ENCODE measurements around the gene SYNE2. TPM values are rescaled to one million over a fixed set of nuclear protein-coding genes. Genes with fewer than 3 reads are reported as not detected.

Gene SYNE2
- total RNA-seq = 7.9 and 13.5 TPM in 2 replicates

GRCh38 chr14:63852817-63853731 lies at the start of gene SYNE2:
Gene SYNE2 (plus strand): TSS chr14:63853004. CDS start chr14:63909149, 56,145 bp downstream.

Small RNA genes lying within 50 kb of the gene (small RNA-seq; reads per million reads assigned to genes)
- not detected for gene MIR548H1 (ENCODE audit: low replicate concordance)
- gene RF00019 (ENCODE audit: low replicate concordance) = not detected
- not detected for gene RPS28P1 (ENCODE audit: low replicate concordance)

Other genes starting within 250 kb of the SYNE2 start
- 7.0 and 10.3 TPM in 2 replicates for gene WDR89, start 211.1 kb upstream of the SYNE2 start, total RNA-seq
- 21.2 and 41.7 TPM in 2 replicates for gene SGPP1, start 124.9 kb upstream of the SYNE2 start, total RNA-seq